Activated naive CD4-positive, alpha-beta T cell (primary cell): Measurements from ENCODE around the gene BICC1.

ENCODE experiments used
- DNase-seq, 4 experiments: peaks; one replicate each; lab custom pipeline; 2025; lab: John Stamatoyannopoulos, UW

The BICC1 gene

DNA sequence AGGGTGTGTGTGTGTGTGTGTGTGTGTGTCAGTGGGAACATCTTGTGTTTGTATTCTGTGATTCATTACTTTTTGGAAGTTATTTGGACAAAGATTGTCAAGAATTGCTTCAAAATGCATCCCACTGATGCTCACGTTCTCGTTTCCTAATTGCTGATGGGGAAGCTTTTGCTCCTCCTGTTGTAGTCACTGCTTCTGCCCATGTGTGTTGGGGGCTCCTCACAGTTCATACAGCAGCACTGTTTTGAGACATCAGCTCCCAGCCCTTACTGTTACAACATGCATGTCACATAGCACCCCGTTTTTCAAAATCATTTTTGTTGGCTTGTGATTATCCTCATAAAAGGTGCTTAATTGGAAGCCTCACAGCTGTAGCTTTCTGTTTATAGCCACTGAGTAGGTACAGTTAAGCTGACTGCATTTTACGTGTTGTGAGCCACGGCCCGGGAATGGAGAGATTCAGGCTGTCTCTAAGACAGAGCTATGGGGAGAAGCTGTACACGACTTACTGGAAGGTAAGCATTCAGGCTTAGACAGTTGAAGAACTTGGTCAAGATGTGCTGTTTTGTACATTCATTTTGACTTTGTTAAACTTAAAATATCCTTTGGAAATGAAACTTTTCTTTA, 87.4 kb downstream of the BICC1 start:
- DNase-seq, result no peak

GRCh38 chr10:58608351-58608750, 95.7 kb downstream of the BICC1 start:
- DNase-seq, result no peak

DNA sequence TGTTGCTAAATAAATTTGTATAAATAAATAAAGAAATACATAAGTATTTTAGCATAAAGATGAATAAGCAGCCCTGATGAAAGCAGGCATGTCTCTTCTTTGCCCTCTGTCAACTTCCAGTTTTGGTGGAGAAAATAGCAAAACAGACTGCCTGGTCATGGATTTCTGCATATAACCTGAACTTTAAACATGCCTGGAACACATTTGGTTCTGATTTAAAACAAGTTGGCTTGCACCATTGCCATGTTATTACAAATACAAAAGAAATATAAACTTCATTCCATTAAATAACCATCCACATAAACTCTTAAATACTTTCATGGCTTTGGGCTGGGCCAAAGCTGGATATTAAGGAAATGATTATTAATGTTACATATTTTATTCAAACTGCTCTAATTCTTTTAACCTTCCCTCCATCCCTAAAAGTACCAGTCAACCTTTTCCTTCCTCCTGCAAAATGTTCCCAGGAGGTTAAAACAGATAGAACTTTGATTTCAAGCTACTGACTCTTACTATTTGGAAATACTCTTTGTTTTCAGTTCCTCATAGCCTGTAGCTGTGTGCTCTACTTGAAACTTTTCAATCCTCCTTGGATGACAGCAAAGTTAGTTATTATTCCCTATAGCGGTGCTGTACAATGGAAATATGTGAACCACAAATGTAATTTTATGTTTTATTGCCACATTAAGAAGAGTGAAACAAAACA, 96.3 kb downstream of the BICC1 start:
- DNase-seq, result no peak

DNA sequence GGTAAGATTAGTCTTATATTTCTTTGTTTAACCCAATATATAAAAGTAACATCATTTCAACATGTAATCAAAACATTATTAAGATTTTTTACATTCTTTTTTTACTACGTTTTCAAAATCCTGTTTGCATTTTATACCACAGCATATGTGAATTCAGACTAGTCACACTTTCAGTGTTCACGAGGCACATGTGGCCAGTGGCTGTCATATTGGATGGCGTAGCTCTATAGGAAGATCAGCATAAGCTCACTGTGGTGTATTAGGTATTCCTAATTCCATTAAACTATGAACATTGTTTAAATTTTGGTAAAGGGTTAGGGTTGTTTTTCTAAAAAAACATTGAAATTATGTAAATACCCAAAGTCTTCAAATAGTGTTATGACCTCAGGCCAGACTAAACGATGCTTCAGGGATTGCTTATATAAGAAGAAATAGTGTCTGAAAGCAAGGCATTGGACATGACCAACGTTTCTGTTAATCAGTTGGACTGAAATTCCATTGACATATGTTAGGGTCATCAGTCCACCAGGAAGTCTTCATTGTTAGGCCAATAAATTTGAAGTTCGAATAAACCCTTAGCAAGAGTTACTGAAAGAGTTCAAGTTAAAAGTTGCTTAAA, 97.0 kb downstream of the BICC1 start:
- no peak for DNase-seq

GRCh38 chr10:58615237-58615935, 102.7 kb downstream of the BICC1 start:
- no peak for DNase-seq

DNA sequence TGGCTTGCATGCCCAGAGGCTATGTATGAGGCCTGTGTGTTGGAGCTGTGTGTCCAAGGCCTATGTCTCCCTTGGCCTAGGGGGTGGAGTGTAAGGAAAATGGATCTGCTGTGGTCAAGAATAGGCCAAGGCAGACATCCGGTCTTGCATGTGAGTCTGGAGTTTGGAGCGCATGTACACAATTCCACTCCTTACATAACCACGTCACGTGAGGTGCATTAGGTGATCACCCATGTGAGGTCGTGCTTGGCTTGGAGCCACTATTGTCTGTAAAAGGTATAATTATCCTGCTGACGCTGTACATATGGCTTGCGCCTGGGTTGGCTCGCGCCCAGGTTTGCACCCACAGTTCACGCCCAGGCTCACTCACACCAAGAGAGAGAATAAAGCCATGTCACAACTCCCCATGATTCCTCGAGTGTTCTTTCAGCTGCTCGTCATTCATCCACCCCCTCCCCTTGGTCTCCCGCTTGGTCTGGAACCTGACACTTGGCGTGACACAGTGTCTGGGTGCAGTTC, 105.5 kb downstream of the BICC1 start:
- no peak for DNase-seq

DNA sequence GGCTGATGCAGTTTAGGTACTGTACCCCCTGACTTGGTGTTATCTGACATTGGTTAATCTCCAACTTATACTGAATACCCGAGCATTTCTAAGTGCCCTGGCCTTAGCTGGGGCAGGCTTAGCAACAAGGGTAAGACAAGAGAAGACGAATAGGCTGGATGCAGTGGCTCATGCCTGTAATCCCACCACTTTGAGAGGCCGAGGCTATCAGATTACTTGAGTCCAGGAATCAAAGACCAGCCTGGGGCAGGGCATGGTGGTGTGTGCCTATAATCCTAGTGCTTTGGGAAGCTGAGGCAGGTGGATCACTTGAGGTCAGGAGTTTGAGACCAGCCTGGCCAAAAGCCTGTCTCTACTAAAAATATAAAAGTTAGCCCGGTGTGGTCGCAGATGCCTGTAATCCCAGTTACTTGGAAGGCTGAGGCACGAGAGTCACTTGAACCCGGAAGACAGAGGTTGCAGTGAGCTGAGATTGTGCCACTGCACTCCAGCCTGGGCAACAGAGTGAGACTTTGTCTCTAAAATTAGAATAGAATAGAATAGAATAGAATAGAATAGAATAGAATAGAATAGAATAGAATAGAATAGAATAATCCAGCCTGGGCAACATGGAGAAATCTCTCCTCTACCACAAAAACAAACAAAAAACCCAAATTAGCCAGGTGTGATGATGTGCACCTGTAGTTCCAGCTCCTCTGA, 108.9 kb downstream of the BICC1 start:
- no peak for DNase-seq

GRCh38 chr10:58622246-58622645, 109.6 kb downstream of the BICC1 start:
- no peak for DNase-seq

GRCh38 chr10:58625070-58625469, 112.4 kb downstream of the BICC1 start:
- DNase-seq, result no peak

DNA sequence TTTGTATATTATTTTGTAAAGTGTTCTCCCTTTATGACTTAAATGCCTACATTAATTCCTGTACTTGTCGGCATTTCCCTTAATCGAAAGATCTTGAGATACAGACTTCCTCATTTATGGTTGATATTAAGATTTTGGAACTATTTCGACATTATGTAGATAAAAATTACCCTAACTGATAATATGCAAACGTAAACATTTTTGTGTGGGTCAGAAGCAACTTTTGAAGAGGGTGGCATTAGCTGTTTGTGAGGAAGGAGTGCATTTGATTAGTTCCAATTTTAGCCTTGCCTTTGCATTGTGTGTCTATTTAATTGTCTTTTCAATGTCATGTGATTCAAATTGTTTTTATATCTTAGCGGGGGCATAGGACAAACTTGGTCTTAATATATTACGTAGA, 114.7 kb downstream of the BICC1 start:
- DNase-seq, result no peak

GRCh38 chr10:58631715-58632114, 119.0 kb downstream of the BICC1 start:
- no peak for DNase-seq

DNA sequence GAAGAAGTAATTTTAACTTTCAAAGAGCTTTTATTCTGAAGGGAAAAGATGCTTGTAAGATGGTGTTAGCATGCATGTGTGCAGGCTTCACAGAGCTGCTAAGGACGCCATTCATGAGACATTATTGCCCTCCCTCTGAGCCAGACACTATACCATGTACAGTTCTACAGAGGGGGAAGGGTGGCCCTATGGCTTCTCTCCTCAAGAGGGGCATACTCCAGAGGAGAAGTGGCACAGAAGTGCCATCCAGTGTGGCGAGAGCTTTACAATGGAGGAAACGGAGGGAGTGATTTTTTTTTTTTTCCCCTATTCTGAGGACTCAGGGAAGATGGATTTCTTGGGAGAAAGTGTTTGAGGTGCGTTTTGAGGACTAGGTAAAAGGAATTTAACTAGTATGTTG, 119.5 kb downstream of the BICC1 start:
- no peak for DNase-seq

DNA sequence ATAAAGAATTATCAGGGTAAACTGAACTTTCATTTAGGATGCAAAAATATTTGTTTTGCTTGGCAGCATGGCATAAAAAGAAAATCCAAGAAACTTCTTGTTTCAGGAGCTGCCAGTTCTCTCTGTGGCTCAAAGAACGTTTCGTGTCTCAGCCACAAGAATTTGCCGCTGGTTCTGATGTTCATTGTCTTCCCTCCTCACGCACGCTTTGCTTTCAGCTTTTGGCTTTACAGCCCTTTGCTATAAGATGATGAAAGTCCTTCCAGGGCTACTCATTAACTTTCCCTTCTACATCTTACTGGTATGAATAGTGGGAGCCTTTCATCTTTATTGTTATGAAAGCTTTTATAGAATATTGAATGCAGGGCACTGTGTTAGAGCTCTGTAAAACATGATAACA, 124.7 kb downstream of the BICC1 start:
- no peak for DNase-seq

DNA sequence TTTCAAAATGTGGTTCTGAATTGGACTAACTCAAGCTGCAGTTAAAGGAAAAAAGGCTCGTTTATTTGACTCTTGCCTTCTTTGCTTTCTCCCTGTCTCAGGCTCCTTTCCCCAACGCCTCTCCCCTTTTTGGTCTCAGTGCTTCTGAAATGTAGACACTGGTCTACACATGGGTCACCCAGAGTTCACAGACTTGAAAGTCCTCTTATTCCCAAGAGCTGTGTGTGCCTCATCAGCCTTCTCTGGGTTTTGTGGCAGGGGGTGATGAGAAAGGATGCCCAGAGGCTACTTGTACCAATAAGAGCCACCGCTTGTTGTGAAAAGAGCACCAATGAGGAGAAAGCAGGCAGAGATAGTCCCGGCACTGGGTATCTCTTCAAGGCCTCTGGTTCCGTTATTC, 125.7 kb downstream of the BICC1 start:
- no peak for DNase-seq

GRCh38 chr10:58641095-58641531, 128.4 kb downstream of the BICC1 start:
- DNase-seq, result no peak

GRCh38 chr10:58641708-58642107, 129.0 kb downstream of the BICC1 start:
- DNase-seq, result no peak

- no peak for DNase-seq
Observed at GRCh38 chr10:58642283-58642682, 129.6 kb downstream of the BICC1 start.

DNA sequence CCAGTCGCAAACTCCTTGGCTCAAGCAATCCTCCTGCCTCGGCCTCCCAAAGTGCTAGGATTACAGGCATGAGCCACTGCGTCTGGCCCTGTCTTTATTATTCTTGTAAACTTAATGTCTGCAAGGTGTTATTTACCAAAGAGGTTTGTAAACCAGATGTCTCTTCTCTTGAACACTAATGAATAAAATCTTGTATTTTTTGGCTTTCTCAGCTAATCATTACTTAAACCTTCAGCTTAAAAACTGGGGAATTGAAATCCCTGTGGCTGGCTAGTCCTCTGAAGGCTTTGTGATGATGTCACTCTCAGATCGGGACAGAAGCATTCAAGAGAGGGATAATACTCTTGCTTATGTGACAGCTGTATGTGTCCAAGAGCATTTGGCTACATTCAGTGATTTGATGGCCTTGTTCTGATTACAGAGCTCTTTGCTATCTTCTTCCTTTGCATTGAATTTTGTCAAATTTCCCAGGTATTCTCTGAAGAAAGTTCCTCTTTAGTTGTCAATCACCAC, 130.3 kb downstream of the BICC1 start:
- DNase-seq, result no peak

- no peak for DNase-seq
Observed at GRCh38 chr10:58644311-58644710, 131.6 kb downstream of the BICC1 start.

DNA sequence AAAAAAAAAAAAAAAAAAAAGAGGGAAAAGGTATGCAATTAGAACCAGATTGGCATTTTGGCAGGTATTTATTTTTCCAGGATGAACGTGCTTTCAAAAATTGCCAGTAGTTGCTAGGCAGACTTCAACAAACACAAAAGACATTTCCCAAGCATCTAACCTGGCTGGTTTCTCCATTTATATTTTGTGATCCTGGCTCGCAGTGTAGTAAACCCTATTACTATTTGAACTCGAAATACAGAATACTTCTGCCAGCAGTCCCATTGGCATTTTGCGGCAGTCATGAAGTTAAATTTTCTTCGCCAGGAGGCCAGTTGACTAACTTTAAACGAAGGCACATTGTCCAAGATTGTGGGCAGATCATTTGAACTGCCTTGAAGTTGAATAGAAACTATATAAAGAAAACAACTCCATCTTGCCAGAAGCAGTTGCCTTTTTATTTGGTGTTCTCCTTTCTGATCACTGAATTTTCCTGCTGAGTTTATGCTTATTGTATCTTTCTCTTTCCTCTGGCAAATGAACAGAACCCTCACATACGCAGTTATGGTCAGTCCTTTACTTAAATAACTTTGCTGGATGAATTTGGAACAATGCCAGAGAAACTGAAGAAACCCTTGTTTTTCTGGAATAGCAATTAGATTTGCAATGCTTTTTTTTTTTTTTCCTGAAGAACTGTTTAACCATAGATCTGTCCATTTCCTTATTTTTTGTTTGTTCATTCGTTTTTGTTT, 132.9 kb downstream of the BICC1 start:
- DNase-seq, result no peak
